Keratinocyte (primary cell): ENCODE results near the gene CHFR. TPM values are rescaled to one million over a fixed set of nuclear protein-coding genes. Genes with fewer than 3 reads are reported as not detected.
"Not testable (repeated sequence)": the region's sequence is repeated elsewhere in the genome, so short reads cannot be mapped to it uniquely, and the experiment has no call there.

Source experiments
- DNase-seq: peaks from one replicate; pipeline ENCODE4 v3.0.0-alpha.2; 2011; ENCODE audit warnings: low read depth, missing footprints, low spot score
- FAIRE-seq: peaks from 2 replicates; lab custom pipeline; 2011; peaks lifted over from hg19 to GRCh38; lab: Jason Lieb, UNC
- H2AFZ ChIP-seq: 2 replicates; pipeline ENCODE4 v1.6.0; 2012; ENCODE audit warnings: low read length, control low read depth, inconsistent platforms; ENCODE audit not compliant: control insufficient read depth
- H3K27ac ChIP-seq: 2 replicates; pipeline ENCODE4 v1.5.1; 2011; ENCODE audit warnings: low read length; ENCODE audit not compliant: control insufficient read depth, insufficient read depth
- H3K27me3 ChIP-seq: 3 replicates; pipeline ENCODE4 v1.6.0; 2011; ENCODE audit warnings: low read length; ENCODE audit not compliant: control insufficient read depth, insufficient read depth; ENCODE audit errors: extremely low read depth
- H3K36me3 ChIP-seq, 2 experiments: 2 replicates in 1 of 2; 3 replicates in 1 of 2; pipeline ENCODE4 v1.5.1; 2011; ENCODE audit warnings: low read length in 2 of 2, mild to moderate bottlenecking in 1 of 2; ENCODE audit not compliant: control insufficient read depth in 2 of 2, insufficient read depth in 2 of 2; ENCODE audit errors: extremely low read depth in 1 of 2
- H3K4me1 ChIP-seq: 3 replicates; pipeline ENCODE4 v1.5.1; 2011; ENCODE audit warnings: low read length; ENCODE audit not compliant: control insufficient read depth, insufficient read depth; ENCODE audit errors: extremely low read depth
- H3K4me2 ChIP-seq: 3 replicates; pipeline ENCODE4 v1.6.0; 2011; ENCODE audit warnings: low read depth, low read length; ENCODE audit not compliant: control insufficient read depth, insufficient read depth; ENCODE audit errors: extremely low read depth
- H3K4me3 ChIP-seq, 3 experiments: fragments of 200-600 bp in 1 of 3; sonication (generic) in 1 of 3; 2 replicates in 2 of 3; 3 replicates in 1 of 3; pipeline ENCODE4 v1.5.1; 2011 to 2016; ENCODE audit warnings: low read length in 3 of 3, mild to moderate bottlenecking in 3 of 3, control low read depth in 2 of 3, inconsistent platforms in 1 of 3, low read depth in 1 of 3, mixed read lengths in 1 of 3, mixed run types in 1 of 3, moderate library complexity in 1 of 3; ENCODE audit not compliant: control insufficient read depth in 2 of 3, insufficient read depth in 2 of 3; ENCODE audit errors: extremely low read depth in 1 of 3
- H3K79me2 ChIP-seq: 2 replicates; pipeline ENCODE4 v1.6.0; 2012; ENCODE audit warnings: low read length; ENCODE audit not compliant: control insufficient read depth, insufficient read depth
- H3K9ac ChIP-seq: 3 replicates; pipeline ENCODE4 v1.6.0; 2011; ENCODE audit warnings: low read length; ENCODE audit not compliant: control insufficient read depth, insufficient read depth; ENCODE audit errors: extremely low read depth
- H3K9me1 ChIP-seq: 3 replicates; pipeline ENCODE4 v1.6.0; 2011; ENCODE audit warnings: low read length; ENCODE audit not compliant: control insufficient read depth, insufficient read depth; ENCODE audit errors: extremely low read depth
- H3K9me3 ChIP-seq: 2 replicates; pipeline ENCODE4 v1.5.1; 2012; ENCODE audit warnings: low read depth, low read length; ENCODE audit not compliant: control insufficient read depth
- H4K20me1 ChIP-seq: 3 replicates; pipeline ENCODE4 v1.6.0; 2011; ENCODE audit warnings: low read length; ENCODE audit not compliant: control insufficient read depth, insufficient read depth; ENCODE audit errors: extremely low read depth
- CTCF ChIP-seq, 3 experiments: IDR thresholded peaks in 1 of 3; conservative IDR thresholded peaks in 1 of 3; optimal IDR thresholded peaks in 1 of 3; 2 replicates in 2 of 3; 3 replicates in 1 of 3; pipeline versions ENCODE3 to v1.5.1; 2011; ENCODE audit warnings: low read length in 3 of 3, mild to moderate bottlenecking in 3 of 3, moderate library complexity in 2 of 3, control low read depth in 1 of 3, inconsistent platforms in 1 of 3; ENCODE audit not compliant: insufficient read depth in 2 of 3; ENCODE audit errors: extremely low read depth in 1 of 3
- EZH2 ChIP-seq: IDR thresholded peaks from one replicate; pipeline ENCODE4 v1.6.1; 2012; ENCODE audit warnings: inconsistent platforms, mild to moderate bottlenecking, low read length, moderate library complexity
- dilution Hi-C: fragments of 300-500 bp; cut with MboI; formaldehyde crosslinking; loops from one replicate; pipeline ENCODE4 v1.7.0; 2020; ENCODE audit warnings: low sequenced_read_pairs; ENCODE audit not compliant: extremely low pct_ligation_motif_present
- polyA plus RNA-seq, 5 experiments: library from polyadenylated mRNA; depleted of rRNA in 3 of 5; stranded (reverse) in 3 of 5; stranded (forward) in 1 of 5; unstranded in 1 of 5; fragments of >200 nt; gene quantifications; 1 replicate in 1 of 5; 2 replicates in 3 of 5; 3 replicates in 1 of 5; pipeline versions ENCODE4 v1.2.1 to v1.2.3, GENCODE V29; 2011 to 2012; ENCODE audit warnings: missing spikeins in 2 of 5, low read depth in 1 of 5, low replicate concordance in 1 of 5

The CHFR gene
- polyA plus RNA-seq, 1 donor (not counting 4 experiments of a cell fraction or from before 2014, with no cell fraction given) = 35.8 TPM

DNA sequence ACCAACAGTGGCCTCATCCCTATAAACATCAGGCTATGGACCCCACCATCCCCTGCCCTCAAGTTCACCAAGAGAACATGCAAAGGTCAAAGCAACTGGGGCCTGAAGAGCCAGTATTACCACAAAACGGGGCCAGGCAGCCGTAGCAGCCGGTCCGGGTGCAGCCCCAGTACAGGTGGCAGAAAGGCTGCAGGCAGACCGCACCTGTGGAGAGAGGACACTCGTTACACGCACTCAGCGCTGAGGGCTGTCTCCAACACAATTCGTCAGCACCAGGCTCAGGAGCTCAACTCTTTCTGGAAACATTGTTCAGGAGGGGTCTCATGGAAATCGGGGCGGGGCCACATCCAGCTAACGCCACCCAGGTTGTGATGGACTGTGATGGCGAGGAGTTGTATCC is 38.9 kb downstream of the CHFR start:
- no peak for DNase-seq
- no peak overlapping the region for H3K27ac ChIP-seq
- H3K27me3 ChIP-seq = no peaks in the 10 kb centered on the region
- no peak overlapping the region for H3K9ac ChIP-seq
- H3K4me2 ChIP-seq = no peak overlapping the region
- H4K20me1 ChIP-seq = no peaks in the 10 kb centered on the region
- no peak for TF ChIP-seq EZH2
- TF ChIP-seq CTCF (optimal IDR thresholded peaks at IDR 0.05 in 1 of 3, IDR thresholded peaks at IDR 0.05 in 1 of 3, conservative IDR thresholded peaks at IDR 0.05 in 1 of 3; ENCODE audit: extremely low read depth in 1 of 3, insufficient read depth in 2 of 3, low read length in 3 of 3) = no peak
- no peaks in the 10 kb centered on the region for H3K4me1 ChIP-seq
- no peaks in the 10 kb centered on the region for H3K9me1 ChIP-seq
- no peaks in the 10 kb centered on the region for H3K9me3 ChIP-seq
- dilution Hi-C loops = no loop called here
- no peak overlapping the region for H3K4me3 ChIP-seq
- H2AFZ ChIP-seq = no peak overlapping the region
- H3K36me3 ChIP-seq = peaks cover 38 to 45% of the 10 kb centered on the region in 2 experiments
- FAIRE-seq = no peak
- no peaks in the 10 kb centered on the region for H3K79me2 ChIP-seq

- Histone ChIP-seq H3K27ac (no peak overlapping the region), H4K20me1 (no peaks in the 10 kb centered on the region), H3K4me2 (no peak overlapping the region), H3K9ac (no peak overlapping the region), H3K9me1 (no peaks in the 10 kb centered on the region), H3K4me3 (no peak overlapping the region), H3K4me1 (no peaks in the 10 kb centered on the region), H3K9me3 (no peaks in the 10 kb centered on the region), H2AFZ (no peak overlapping the region), H3K36me3 (peaks cover 37 to 42% of the 10 kb centered on the region in 2 experiments), H3K27me3 (no peaks in the 10 kb centered on the region), H3K79me2 (no peaks in the 10 kb centered on the region)
- DNase-seq (no peak), FAIRE-seq (no peak)
- dilution Hi-C loops = no loop called here
- TF ChIP-seq CTCF (optimal IDR thresholded peaks at IDR 0.05 in 1 of 3, IDR thresholded peaks at IDR 0.05 in 1 of 3, conservative IDR thresholded peaks at IDR 0.05 in 1 of 3; ENCODE audit: extremely low read depth in 1 of 3, insufficient read depth in 2 of 3, low read length in 3 of 3) (no peak), EZH2 (no peak)
Observed at GRCh38 chr12:132847363-132848356, 39.7 kb downstream of the CHFR start.

GRCh38 chr12:132844681-132845080 is 42.7 kb downstream of the CHFR start:
- H3K79me2 ChIP-seq, FAIRE-seq, H3K27me3 ChIP-seq, H3K9me3 ChIP-seq, H3K4me3 ChIP-seq, H3K4me1 ChIP-seq, DNase-seq, H2AFZ ChIP-seq, H3K9ac ChIP-seq, H3K27ac ChIP-seq, H3K9me1 ChIP-seq, H3K4me2 ChIP-seq, H4K20me1 ChIP-seq, dilution Hi-C loops: not testable (repeated sequence)
- peaks cover 30 to 39% of the 10 kb centered on the region in 2 experiments for H3K36me3 ChIP-seq
